Endothelial cell (in vitro differentiated cells): ENCODE results near the gene PFAS. TPM values are rescaled to one million over a fixed set of nuclear protein-coding genes. Genes with fewer than 3 reads are reported as not detected.

Experiments
- DNase-seq: peaks from one replicate; pipeline ENCODE4 v3.0.0; 2021; ENCODE audit warnings: low spot score
- H3K27ac Mint-ChIP-seq: one replicate; pipeline ENCODE4 v1.8.0; 2021; ENCODE audit warnings: mixed read lengths, inconsistent platforms; ENCODE audit not compliant: unreplicated experiment
- H3K27me3 Mint-ChIP-seq: one replicate; pipeline ENCODE4 v1.8.0; 2021; ENCODE audit warnings: mild to moderate bottlenecking, moderate library complexity, mixed read lengths, inconsistent platforms; ENCODE audit not compliant: unreplicated experiment
- H3K36me3 Mint-ChIP-seq: one replicate; pipeline ENCODE4 v1.8.0; 2021; ENCODE audit warnings: mild to moderate bottlenecking, low read depth, mixed read lengths, inconsistent platforms; ENCODE audit not compliant: unreplicated experiment
- H3K4me1 Mint-ChIP-seq: one replicate; pipeline ENCODE4 v1.8.0; 2021; ENCODE audit warnings: mild to moderate bottlenecking, mixed read lengths, inconsistent platforms; ENCODE audit not compliant: unreplicated experiment
- H3K4me3 Mint-ChIP-seq: one replicate; pipeline ENCODE4 v1.8.0; 2021; ENCODE audit warnings: mild to moderate bottlenecking, mixed read lengths, inconsistent platforms; ENCODE audit not compliant: unreplicated experiment
- H3K9me3 Mint-ChIP-seq: one replicate; pipeline ENCODE4 v1.8.0; 2021; ENCODE audit warnings: mixed read lengths, inconsistent platforms; ENCODE audit not compliant: unreplicated experiment
- CTCF ChIP-seq: fragments of 200-600 bp; sonication (generic); IDR thresholded peaks from one replicate; pipeline ENCODE4 v1.5.0; 2021; ENCODE audit warnings: antibody characterized with exemption; ENCODE audit not compliant: unreplicated experiment
- total RNA-seq: library from RNA; stranded (reverse); fragmentation: NEBNext Ultra II Directional; extraction: Animal tissue kit (Norgen Biotek cat#: 25700); gene quantifications from one replicate; pipeline ENCODE4 v1.2.1, GENCODE V29; 2021; ENCODE audit not compliant: unreplicated experiment

The PFAS gene
- total RNA-seq, 1 donor from 2014 or later: 67.0 TPM

- no peak for TF ChIP-seq CTCF
These were observed 63.2 kb downstream of the PFAS start for GRCh38 chr17:8312251-8312650.

GRCh38 chr17:8312726-8313600, 63.9 kb downstream of the PFAS start:
- Mint-ChIP-seq H3K9me3 (no peaks in the 10 kb centered on the region), H3K27ac (peak overlapping the region; percentile 83), H3K4me1 (peaks cover 40% of the 10 kb centered on the region), H3K36me3 (peaks cover 40% of the 10 kb centered on the region), H3K4me3 (peak overlapping the region; percentile 76), H3K27me3 (peaks cover 19% of the 10 kb centered on the region)
- TF ChIP-seq CTCF: no peak
- no peak for DNase-seq

More at GRCh38 chr17:8312251-8312650, 63.2 kb downstream of the PFAS start:
- Mint-ChIP-seq H3K4me3 (peak overlapping the region; percentile 93), H3K27me3 (peaks cover 19% of the 10 kb centered on the region), H3K36me3 (peaks cover 40% of the 10 kb centered on the region), H3K27ac (no peak overlapping the region), H3K9me3 (no peaks in the 10 kb centered on the region), H3K4me1 (peaks cover 40% of the 10 kb centered on the region)
- DNase-seq: no peak

GRCh38 chr17:8314797-8315763, 66.0 kb downstream of the PFAS start:
- TF ChIP-seq CTCF: no peak
- Mint-ChIP-seq H3K27ac (no peak overlapping the region), H3K4me1 (peaks cover 36% of the 10 kb centered on the region), H3K27me3 (peaks cover 15% of the 10 kb centered on the region), H3K4me3 (peak overlapping the region; percentile 79), H3K36me3 (peaks cover 46% of the 10 kb centered on the region), H3K9me3 (no peaks in the 10 kb centered on the region)
- no peak for DNase-seq

- H3K4me1 Mint-ChIP-seq: peaks cover 32% of the 10 kb centered on the region
These were observed 66.7 kb downstream of the PFAS start for GRCh38 chr17:8315764-8316217.

More at GRCh38 chr17:8315764-8316217, 66.7 kb downstream of the PFAS start:
- Mint-ChIP-seq H3K4me3 (peak overlapping the region; percentile 79), H3K9me3 (no peaks in the 10 kb centered on the region), H3K27me3 (peaks cover 13% of the 10 kb centered on the region), H3K36me3 (peaks cover 50% of the 10 kb centered on the region), H3K27ac (no peak overlapping the region)
- no peak for DNase-seq
- no peak for TF ChIP-seq CTCF
